ENCODE measurements around the gene C11orf54.
"Not testable (repeated sequence)": the region's sequence is repeated elsewhere in the genome, so short reads cannot be mapped to it uniquely, and the experiment has no call there.

C11orf54 gene

DNA sequence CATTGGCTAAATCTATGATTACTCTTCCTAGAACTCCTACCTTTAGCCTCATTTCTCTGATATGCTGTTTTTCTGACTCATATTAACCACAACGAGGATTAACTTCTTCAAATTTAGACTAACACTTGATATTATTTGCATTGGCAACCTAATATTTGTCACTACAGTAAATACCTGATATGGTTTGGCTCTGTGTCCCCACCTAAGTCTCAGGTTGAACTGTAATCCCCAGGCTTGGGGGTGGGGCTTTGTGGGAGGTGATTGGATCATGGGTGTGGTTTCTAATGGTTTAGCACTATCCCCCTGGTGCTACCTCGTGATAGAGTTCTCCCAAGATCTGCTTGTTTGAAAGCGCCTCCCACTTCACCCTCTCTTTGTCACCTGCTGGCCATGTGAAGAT, 25.5 kb downstream of the C11orf54 start:
- no peak for FAIRE-seq

DNA sequence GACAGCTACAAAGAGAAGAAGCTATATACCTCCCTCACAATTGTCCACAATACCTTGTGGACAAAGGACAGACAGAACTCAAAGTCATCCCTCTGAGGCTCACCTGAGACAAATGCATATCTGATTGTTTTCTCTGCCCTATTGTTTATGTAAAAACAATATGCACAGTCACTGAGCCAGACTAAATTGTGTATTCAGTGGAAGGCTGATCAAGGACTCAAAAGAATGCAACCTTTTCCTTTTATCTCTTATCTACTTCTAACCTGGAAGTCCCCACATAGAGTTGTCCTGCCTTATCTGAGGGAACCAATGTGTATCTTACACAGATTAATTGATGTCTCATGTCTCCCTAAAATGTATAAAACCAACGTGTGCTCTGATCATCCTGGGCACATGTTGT, 28.7 kb downstream of the C11orf54 start:
- no peak for FAIRE-seq

- no peak for FAIRE-seq
Measured at GRCh38 chr11:93772123-93772522, 30.7 kb downstream of the C11orf54 start.

- no peak for FAIRE-seq
Measured at GRCh38 chr11:93773045-93773477, 31.6 kb downstream of the C11orf54 start.

DNA sequence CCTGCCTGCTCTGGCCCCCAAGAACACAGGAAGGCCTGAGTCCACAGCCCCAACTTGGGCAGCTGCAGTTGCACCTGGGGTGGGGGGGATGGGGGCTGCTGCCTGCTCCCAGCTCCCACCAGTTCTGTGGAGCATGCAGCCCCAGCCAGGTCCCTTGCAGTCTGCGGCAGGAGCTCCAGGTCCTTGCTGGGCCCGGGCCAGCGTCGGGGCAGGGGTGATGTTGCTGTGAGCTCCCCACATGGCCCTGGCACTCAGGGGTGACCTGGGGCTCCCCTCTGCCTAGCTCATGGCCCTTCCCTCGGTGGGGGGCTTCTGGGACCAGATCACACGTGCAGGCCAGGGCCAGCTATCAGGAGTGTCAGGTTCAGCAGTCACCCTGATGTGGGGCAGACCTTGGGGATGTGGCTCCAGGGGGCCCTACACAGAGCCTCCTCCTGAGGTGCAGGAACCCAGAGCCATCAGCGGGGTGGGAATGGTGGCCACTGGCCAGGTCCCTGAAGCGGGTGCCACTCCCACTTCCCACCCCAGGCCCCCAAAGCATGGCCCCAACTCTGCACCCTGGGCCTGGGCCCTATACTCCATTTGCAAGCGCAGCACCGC, 32.2 kb downstream of the C11orf54 start:
- FAIRE-seq, result no peak

GRCh38 chr11:93774560-93774959, 33.1 kb downstream of the C11orf54 start:
- FAIRE-seq, result not testable (repeated sequence)

DNA sequence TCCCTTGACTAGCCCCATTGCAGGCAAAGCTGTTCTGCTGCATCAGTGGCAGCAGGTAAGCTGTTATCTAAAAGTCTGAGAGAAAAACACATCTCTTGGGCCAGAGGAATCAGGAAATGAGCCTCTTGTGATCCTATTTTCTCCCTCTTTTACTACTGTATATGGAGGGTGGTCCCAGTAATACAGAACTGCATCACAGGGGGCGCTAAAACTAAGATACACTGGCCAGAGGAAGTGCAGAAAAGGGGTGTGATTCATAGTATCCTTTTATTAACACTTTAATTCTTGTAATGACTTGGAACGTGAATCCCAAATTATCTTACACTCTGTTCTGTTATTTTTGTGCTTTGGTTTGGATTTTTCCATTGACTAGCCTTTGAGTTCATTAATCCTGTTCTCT, 33.8 kb downstream of the C11orf54 start:
- FAIRE-seq, result no peak

- no peak for FAIRE-seq
Measured at GRCh38 chr11:93783362-93783761, 41.9 kb downstream of the C11orf54 start.

- no peak for FAIRE-seq
Measured at GRCh38 chr11:93783765-93784144, 42.3 kb downstream of the C11orf54 start.

- FAIRE-seq, result peak; percentile 73
Measured at GRCh38 chr11:93784145-93784934, 42.9 kb downstream of the C11orf54 start, which contains the start of gene MED17. TSS of gene MED17 (plus strand) at chr11:93784282. CDS start at chr11:93784514, 232 bp downstream.

GRCh38 chr11:93784935-93785360, 43.5 kb downstream of the C11orf54 start:
- no peak for FAIRE-seq

DNA sequence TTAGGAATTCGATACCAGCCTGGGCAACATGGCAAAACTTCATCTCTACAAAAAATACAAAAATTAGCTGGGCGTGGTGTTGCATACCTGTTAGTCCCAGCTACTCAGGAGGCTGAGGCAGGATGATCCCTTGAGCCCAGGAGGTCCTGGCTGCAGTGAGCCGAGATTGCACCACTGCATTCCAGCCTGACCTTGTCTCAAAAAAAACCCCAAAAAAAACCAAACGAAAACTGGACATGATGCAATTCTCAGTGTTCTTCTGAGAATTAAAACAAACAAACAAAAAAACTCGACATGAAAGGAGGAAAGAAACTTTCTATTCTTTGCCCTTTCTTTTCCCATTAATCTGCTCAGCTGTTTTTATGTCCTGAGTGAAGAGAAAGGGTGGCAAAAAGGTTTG, 50.0 kb downstream of the C11orf54 start:
- FAIRE-seq, result no peak

DNA sequence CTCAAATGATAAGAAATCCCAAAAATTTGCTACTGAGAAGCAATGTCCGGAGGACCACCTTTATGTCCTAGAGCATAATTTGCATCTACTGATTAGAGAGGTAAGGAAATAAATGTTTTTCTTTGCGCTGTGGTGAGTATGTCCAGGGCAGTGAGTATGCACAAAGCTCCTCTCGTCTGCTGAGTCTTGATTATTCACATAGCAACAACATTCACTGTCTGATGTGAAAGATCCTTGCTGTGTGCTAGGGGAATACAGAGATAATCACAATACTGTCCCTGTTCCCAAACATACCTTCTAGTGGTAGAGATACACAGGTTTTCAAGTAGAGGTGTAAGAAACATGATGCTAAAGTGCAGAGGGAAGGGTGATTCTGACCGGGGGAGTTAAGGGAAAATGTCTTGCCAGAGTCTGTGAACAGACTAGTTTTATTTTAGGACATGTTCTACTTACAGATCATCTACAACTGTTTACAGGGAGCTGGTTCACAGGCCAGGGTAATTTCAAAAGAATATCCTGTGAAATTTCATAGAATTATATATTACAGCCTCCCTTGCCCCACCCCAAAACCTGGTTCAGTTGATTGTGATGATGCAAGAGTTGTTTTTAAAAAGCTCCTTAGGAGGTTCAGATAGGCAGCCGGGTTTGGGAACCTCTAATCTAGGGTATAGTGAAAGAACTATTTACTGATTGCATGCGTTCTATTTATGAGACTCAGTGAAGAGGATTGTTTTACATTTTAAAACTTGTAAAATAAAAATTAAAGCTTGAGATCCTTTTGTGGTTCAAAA, 55.2 kb downstream of the C11orf54 start:
- FAIRE-seq, result no peak

DNA sequence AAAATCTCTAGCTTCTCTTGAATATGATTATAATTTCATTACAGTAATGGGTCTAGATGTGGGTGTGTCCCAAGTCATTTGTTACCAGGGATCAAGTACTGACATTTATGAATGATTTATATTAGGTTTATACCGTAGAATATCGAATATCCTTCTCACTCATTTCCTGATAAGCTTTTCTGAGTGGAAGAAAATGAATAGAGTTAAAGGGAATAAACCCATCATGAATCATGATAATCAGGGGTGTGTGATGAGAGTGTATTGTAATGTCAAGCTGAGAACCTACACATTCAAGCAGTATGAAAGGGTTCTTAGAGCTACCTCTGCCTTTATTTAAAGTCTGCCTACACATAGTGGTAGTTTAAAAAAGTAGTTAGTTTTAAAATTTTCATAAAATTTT, 59.9 kb downstream of the C11orf54 start:
- FAIRE-seq, result no peak

- no peak for FAIRE-seq
Measured at GRCh38 chr11:93804879-93805278, 63.4 kb downstream of the C11orf54 start.

DNA sequence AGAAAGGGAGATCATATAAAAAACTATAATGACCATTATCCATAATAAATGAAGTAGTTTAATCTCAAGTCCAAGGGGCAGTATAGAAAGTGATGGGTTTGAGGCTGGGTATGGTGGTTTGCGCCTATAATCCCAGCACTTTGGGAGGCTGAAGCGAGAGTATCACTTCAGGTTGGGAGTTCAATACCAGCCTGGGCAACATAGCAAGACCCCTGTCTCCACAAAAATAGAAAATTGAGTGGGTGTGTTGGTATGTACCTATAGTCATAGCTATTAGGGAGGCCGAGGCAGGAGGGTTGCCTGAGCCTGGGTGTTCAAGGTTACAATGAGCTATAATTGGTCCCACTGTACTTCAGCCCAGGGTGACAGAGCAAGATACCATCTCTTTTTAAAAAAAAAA, 66.5 kb downstream of the C11orf54 start:
- no peak for FAIRE-seq

- FAIRE-seq, result no peak
Measured at GRCh38 chr11:93813974-93814373, 72.5 kb downstream of the C11orf54 start.
